Measurements from ENCODE around the gene HDHD5.
"Not testable (repeated sequence)": the region's sequence is repeated elsewhere in the genome, so short reads cannot be mapped to it uniquely, and the experiment has no call there.

Gene HDHD5

DNA sequence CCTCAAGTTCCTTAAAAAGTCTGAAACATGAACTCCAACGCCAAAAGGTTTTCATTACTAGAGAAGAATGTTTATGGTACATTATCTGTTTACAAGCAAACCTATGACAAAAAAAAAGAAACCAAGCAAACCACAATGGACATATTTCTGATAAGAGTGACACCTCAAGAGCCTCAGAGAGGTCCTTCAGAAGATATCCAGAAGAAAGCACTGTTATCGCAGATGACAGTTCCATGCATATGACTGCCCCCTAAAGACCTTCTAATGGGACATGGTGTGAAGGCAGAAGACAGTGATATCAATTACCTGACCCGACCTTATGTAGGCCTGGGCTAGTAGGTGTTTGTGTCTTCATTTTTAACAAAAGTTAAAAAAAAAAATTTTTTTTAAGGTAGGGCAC is 3.1 kb downstream of the HDHD5 start:
- no CpG with 5 or more reads among the region's 3 CpGs for WGBS (ENCODE audit: insufficient coverage, insufficient read length)
- Histone ChIP-seq H3K9me3 (ENCODE audit: control insufficient read depth, insufficient read depth, low read length) (no peaks in the 10 kb centered on the region), H3K36me3 (ENCODE audit: control insufficient read depth, insufficient read depth, low read length) (no peaks in the 10 kb centered on the region), H3K4me3 (ENCODE audit: low read length) (no peak overlapping the region), H3K27ac (ENCODE audit: low read length) (no peak overlapping the region), H3K4me1 (ENCODE audit: control insufficient read depth, insufficient read depth, low read length) (no peaks in the 10 kb centered on the region; the same call in 1 of the 2 replicates), H3K27me3 (ENCODE audit: control insufficient read depth, insufficient read depth, low read length) (no peaks in the 10 kb centered on the region)
- no peak for DNase-seq (ENCODE audit: low read depth, low spot score)

GRCh38 chr22:17152971-17153370 is 6.1 kb downstream of the HDHD5 start:
- Histone ChIP-seq H3K27me3 (ENCODE audit: control insufficient read depth, insufficient read depth, low read length) (no peaks in the 10 kb centered on the region), H3K4me3 (ENCODE audit: low read length) (no peak overlapping the region), H3K27ac (ENCODE audit: low read length) (no peak overlapping the region), H3K36me3 (ENCODE audit: control insufficient read depth, insufficient read depth, low read length) (no peaks in the 10 kb centered on the region), H3K9me3 (ENCODE audit: control insufficient read depth, insufficient read depth, low read length) (no peaks in the 10 kb centered on the region), H3K4me1 (ENCODE audit: control insufficient read depth, insufficient read depth, low read length) (no peaks in the 10 kb centered on the region)
- WGBS (ENCODE audit: insufficient coverage, insufficient read length): no CpG with 5 or more reads among the region's 3 CpGs
- no peak for DNase-seq (ENCODE audit: low read depth, low spot score)

- H3K4me3 ChIP-seq (ENCODE audit: low read length): no peak overlapping the region
- no peaks in the 10 kb centered on the region for H3K9me3 ChIP-seq (ENCODE audit: control insufficient read depth, insufficient read depth, low read length)
- H3K4me1 ChIP-seq (ENCODE audit: control insufficient read depth, insufficient read depth, low read length): no peaks in the 10 kb centered on the region
- peaks cover 3% of the 10 kb centered on the region; the same call in 1 of the 2 replicates for H3K36me3 ChIP-seq (ENCODE audit: control insufficient read depth, insufficient read depth, low read length)
- no peak overlapping the region for H3K27ac ChIP-seq (ENCODE audit: low read length)
- no CpG with 5 or more reads among the region's 6 CpGs for WGBS (ENCODE audit: insufficient coverage, insufficient read length)
- DNase-seq (ENCODE audit: low read depth, low spot score): no peak
- no peaks in the 10 kb centered on the region for H3K27me3 ChIP-seq (ENCODE audit: control insufficient read depth, insufficient read depth, low read length)
Measured at GRCh38 chr22:17152340-17152739, 6.7 kb downstream of the HDHD5 start.

- Histone ChIP-seq H3K27me3 (ENCODE audit: control insufficient read depth, insufficient read depth, low read length) (no peaks in the 10 kb centered on the region), H3K9me3 (ENCODE audit: control insufficient read depth, insufficient read depth, low read length) (no peaks in the 10 kb centered on the region), H3K4me3 (ENCODE audit: low read length) (no peak overlapping the region), H3K36me3 (ENCODE audit: control insufficient read depth, insufficient read depth, low read length) (peaks cover 8% of the 10 kb centered on the region; the same call in 1 of the 2 replicates), H3K27ac (ENCODE audit: low read length) (no peak overlapping the region), H3K4me1 (ENCODE audit: control insufficient read depth, insufficient read depth, low read length) (no peaks in the 10 kb centered on the region)
- WGBS (ENCODE audit: insufficient coverage, insufficient read length): no CpG with 5 or more reads among the region's 9 CpGs
- DNase-seq (ENCODE audit: low read depth, low spot score): no peak
Measured at GRCh38 chr22:17149076-17149815, 9.8 kb downstream of the HDHD5 start.

- not testable (repeated sequence) for H3K27ac ChIP-seq (ENCODE audit: low read length); H3K27me3 ChIP-seq (ENCODE audit: control insufficient read depth, insufficient read depth, low read length); H3K4me1 ChIP-seq (ENCODE audit: control insufficient read depth, insufficient read depth, low read length); DNase-seq (ENCODE audit: low read depth, low spot score); H3K9me3 ChIP-seq (ENCODE audit: control insufficient read depth, insufficient read depth, low read length); H3K4me3 ChIP-seq (ENCODE audit: low read length)
- peaks cover 17% of the 10 kb centered on the region for H3K36me3 ChIP-seq (ENCODE audit: control insufficient read depth, insufficient read depth, low read length)
- WGBS (ENCODE audit: insufficient coverage, insufficient read length): no CpG with 5 or more reads among the region's 30 CpGs
Measured at GRCh38 chr22:17147458-17147857, 11.6 kb downstream of the HDHD5 start.

- DNase-seq (ENCODE audit: low read depth, low spot score): no peak
- no peaks in the 10 kb centered on the region for H3K27me3 ChIP-seq (ENCODE audit: control insufficient read depth, insufficient read depth, low read length)
- no peak overlapping the region for H3K27ac ChIP-seq (ENCODE audit: low read length)
- no peak overlapping the region for H3K4me3 ChIP-seq (ENCODE audit: low read length)
- H3K9me3 ChIP-seq (ENCODE audit: control insufficient read depth, insufficient read depth, low read length): no peaks in the 10 kb centered on the region
- H3K36me3 ChIP-seq (ENCODE audit: control insufficient read depth, insufficient read depth, low read length): peaks cover 28% of the 10 kb centered on the region
- no CpG with 5 or more reads among the region's 8 CpGs for WGBS (ENCODE audit: insufficient coverage, insufficient read length)
- no peaks in the 10 kb centered on the region for H3K4me1 ChIP-seq (ENCODE audit: control insufficient read depth, insufficient read depth, low read length)
Measured at GRCh38 chr22:17145021-17145680, 13.9 kb downstream of the HDHD5 start.

DNA sequence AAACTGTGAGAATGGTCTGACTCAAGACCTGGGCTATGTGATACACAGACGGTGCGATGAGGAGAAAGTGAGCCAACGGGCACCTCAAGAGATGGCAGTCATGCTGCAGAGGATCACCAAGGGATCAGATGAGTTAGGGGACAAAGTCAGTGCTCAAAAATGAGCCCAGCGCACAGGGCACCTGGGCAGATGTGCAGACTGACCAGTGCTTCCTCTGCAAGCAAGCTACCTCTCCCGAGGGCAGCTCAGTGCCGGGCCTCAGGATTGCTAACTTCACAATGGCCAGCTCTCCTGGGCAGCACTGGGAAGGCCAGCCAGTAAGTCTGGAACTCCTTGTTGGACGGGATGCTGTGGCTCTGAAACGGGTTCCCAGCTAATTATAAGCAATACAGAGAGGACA is 15.3 kb downstream of the HDHD5 start:
- Histone ChIP-seq H3K4me1 (ENCODE audit: control insufficient read depth, insufficient read depth, low read length) (no peaks in the 10 kb centered on the region), H3K36me3 (ENCODE audit: control insufficient read depth, insufficient read depth, low read length) (peaks cover 31% of the 10 kb centered on the region), H3K9me3 (ENCODE audit: control insufficient read depth, insufficient read depth, low read length) (no peaks in the 10 kb centered on the region), H3K27me3 (ENCODE audit: control insufficient read depth, insufficient read depth, low read length) (no peaks in the 10 kb centered on the region), H3K27ac (ENCODE audit: low read length) (no peak overlapping the region), H3K4me3 (ENCODE audit: low read length) (no peak overlapping the region)
- no CpG with 5 or more reads among the region's 8 CpGs for WGBS (ENCODE audit: insufficient coverage, insufficient read length)
- DNase-seq (ENCODE audit: low read depth, low spot score): no peak

GRCh38 chr22:17143101-17143500 is 16.0 kb downstream of the HDHD5 start:
- Histone ChIP-seq H3K36me3 (ENCODE audit: control insufficient read depth, insufficient read depth, low read length) (peaks cover 31% of the 10 kb centered on the region), H3K27me3 (ENCODE audit: control insufficient read depth, insufficient read depth, low read length) (no peaks in the 10 kb centered on the region), H3K4me3 (ENCODE audit: low read length) (no peak overlapping the region), H3K4me1 (ENCODE audit: control insufficient read depth, insufficient read depth, low read length) (no peaks in the 10 kb centered on the region), H3K9me3 (ENCODE audit: control insufficient read depth, insufficient read depth, low read length) (no peaks in the 10 kb centered on the region), H3K27ac (ENCODE audit: low read length) (no peak overlapping the region)
- no peak for DNase-seq (ENCODE audit: low read depth, low spot score)
- WGBS (ENCODE audit: insufficient coverage, insufficient read length): no CpG with 5 or more reads among the region's 9 CpGs

GRCh38 chr22:17140826-17141766 is 18.0 kb downstream of the HDHD5 start:
- no CpG with 5 or more reads among the region's 9 CpGs for WGBS (ENCODE audit: insufficient coverage, insufficient read length)

GRCh38 chr22:17140022-17140421 is 19.1 kb downstream of the HDHD5 start:
- H3K4me3 ChIP-seq (ENCODE audit: low read length): no peak overlapping the region
- H3K9me3 ChIP-seq (ENCODE audit: control insufficient read depth, insufficient read depth, low read length): no peaks in the 10 kb centered on the region
- no peaks in the 10 kb centered on the region for H3K4me1 ChIP-seq (ENCODE audit: control insufficient read depth, insufficient read depth, low read length)
- no CpG with 5 or more reads among the region's 8 CpGs for WGBS (ENCODE audit: insufficient coverage, insufficient read length)
- no peak for DNase-seq (ENCODE audit: low read depth, low spot score)
- H3K36me3 ChIP-seq (ENCODE audit: control insufficient read depth, insufficient read depth, low read length): peaks cover 38% of the 10 kb centered on the region
- H3K27me3 ChIP-seq (ENCODE audit: control insufficient read depth, insufficient read depth, low read length): no peaks in the 10 kb centered on the region
- H3K27ac ChIP-seq (ENCODE audit: low read length): no peak overlapping the region

More at GRCh38 chr22:17140826-17141766, 18.0 kb downstream of the HDHD5 start:
- H3K4me1 ChIP-seq (ENCODE audit: control insufficient read depth, insufficient read depth, low read length): no peaks in the 10 kb centered on the region
- no peaks in the 10 kb centered on the region for H3K27me3 ChIP-seq (ENCODE audit: control insufficient read depth, insufficient read depth, low read length)
- H3K9me3 ChIP-seq (ENCODE audit: control insufficient read depth, insufficient read depth, low read length): no peaks in the 10 kb centered on the region
- peaks cover 38% of the 10 kb centered on the region for H3K36me3 ChIP-seq (ENCODE audit: control insufficient read depth, insufficient read depth, low read length)
- no peak for DNase-seq (ENCODE audit: low read depth, low spot score)
- no peak overlapping the region for H3K27ac ChIP-seq (ENCODE audit: low read length)
- no peak overlapping the region for H3K4me3 ChIP-seq (ENCODE audit: low read length)
